SK-N-SH (cell line): ENCODE measurements around the gene IRF5. TPM values are rescaled to one million over a fixed set of nuclear protein-coding genes. Genes with fewer than 3 reads are reported as not detected.

Source experiments
- CTCF ChIA-PET: fragments of 300-600, 350-600 bp; formaldehyde crosslinking; extraction: SDS; loops from one replicate; lab custom pipeline; 2021; lab: Yijun Ruan, JAX
- POLR2A ChIA-PET: fragments of 350-600 bp; sonication (Branson Sonifier 250); formaldehyde crosslinking; extraction: SDS; loops from one replicate; lab custom pipeline; 2020; ENCODE audit warnings: antibody characterized with exemption, inconsistent platforms; lab: Yijun Ruan, JAX
- DNase-seq: peaks from one replicate; pipeline ENCODE4 v3.0.0; 2012
- H2AFZ ChIP-seq: fragments of 200-600 bp; sonication (generic); 2 replicates; pipeline ENCODE4 v1.8.1; 2016; ENCODE audit warnings: antibody characterized with exemption, mild to moderate bottlenecking, low read depth
- H3F3A ChIP-seq: fragments of 200-600 bp; sonication (generic); replicated peaks from 2 replicates; pipeline ENCODE3; 2016; ENCODE audit warnings: antibody characterized with exemption, mild to moderate bottlenecking; ENCODE audit not compliant: insufficient read depth
- H3K27ac ChIP-seq, 2 experiments: fragments of 200-500 bp in 1 of 2; fragments of 200-600 bp in 1 of 2; sonication (Bioruptor generic) in 1 of 2; sonication (generic), shearing (Covaris generic) in 1 of 2; 2 replicates each; pipeline versions ENCODE4 v1.5.1 to v1.6.1; 2014 to 2016; ENCODE audit warnings: low read depth in 2 of 2, inconsistent platforms in 1 of 2, low read length in 1 of 2, mild to moderate bottlenecking in 1 of 2, mixed read lengths in 1 of 2
- H3K27me3 ChIP-seq: fragments of 200-600 bp; sonication (generic), shearing (Covaris generic); 2 replicates; pipeline ENCODE4 v1.6.1; 2016; ENCODE audit warnings: mixed run types; ENCODE audit not compliant: insufficient read depth
- H3K36me3 ChIP-seq, 2 experiments: fragments of 200-500 bp in 1 of 2; fragments of 200-600 bp in 1 of 2; sonication (Bioruptor generic) in 1 of 2; sonication (generic) in 1 of 2; replicated peaks in 1 of 2; 2 replicates each; pipeline versions ENCODE3 to v1.5.1; 2014 to 2016; ENCODE audit warnings: low read length in 1 of 2, mild to moderate bottlenecking in 1 of 2; ENCODE audit not compliant: insufficient read depth in 2 of 2, control insufficient read depth in 1 of 2
- H3K4me1 ChIP-seq, 2 experiments: fragments of 200-500 bp in 1 of 2; fragments of 200-600 bp in 1 of 2; sonication (Bioruptor generic) in 1 of 2; sonication (generic), shearing (Covaris generic) in 1 of 2; 2 replicates each; pipeline versions ENCODE4 v1.5.1 to v1.6.1; 2014 to 2016; ENCODE audit warnings: low read depth in 1 of 2, low read length in 1 of 2, mixed run types in 1 of 2; ENCODE audit not compliant: insufficient read depth in 2 of 2, control insufficient read depth in 1 of 2
- H3K4me2 ChIP-seq: fragments of 200-600 bp; sonication (generic), shearing (Covaris generic); 2 replicates; pipeline ENCODE4 v1.6.1; 2017; ENCODE audit warnings: mixed run types
- H3K4me3 ChIP-seq, 2 experiments: fragments of 200-500 bp in 1 of 2; fragments of 200-600 bp in 1 of 2; sonication (Bioruptor generic) in 1 of 2; sonication (generic), shearing (Covaris generic) in 1 of 2; 2 replicates each; pipeline versions ENCODE4 v1.5.1 to v1.8.1; 2014 to 2016; ENCODE audit warnings: low read depth in 2 of 2, inconsistent platforms in 1 of 2, low read length in 1 of 2, mild to moderate bottlenecking in 1 of 2, mixed read lengths in 1 of 2, moderate library complexity in 1 of 2
- H3K79me2 ChIP-seq: fragments of 200-600 bp; sonication (generic); 2 replicates; pipeline ENCODE4 v1.8.1; 2017; ENCODE audit warnings: mild to moderate bottlenecking; ENCODE audit not compliant: insufficient read depth
- H3K9ac ChIP-seq: fragments of 200-600 bp; sonication (generic); 2 replicates; pipeline ENCODE4 v1.6.1; 2017; ENCODE audit warnings: mixed run types
- H3K9me2 ChIP-seq: fragments of 200-600 bp; sonication (generic); 2 replicates; pipeline ENCODE4 v1.6.1; 2017; ENCODE audit warnings: mixed run types
- H3K9me3 ChIP-seq: fragments of 200-600 bp; sonication (generic); 2 replicates; pipeline ENCODE4 v1.6.1; 2017; ENCODE audit warnings: mixed run types, mild to moderate bottlenecking, moderate library complexity
- H4K20me1 ChIP-seq: fragments of 200-600 bp; sonication (generic); 2 replicates; pipeline ENCODE4 v1.6.1; 2017; ENCODE audit warnings: mild to moderate bottlenecking, mixed run types; ENCODE audit not compliant: insufficient read depth
- ELF1 ChIP-seq: IDR thresholded peaks from 2 replicates; pipeline ENCODE4 v1.4.0; 2012
- EP300 ChIP-seq, 2 experiments: IDR thresholded peaks; 2 replicates each; pipeline versions ENCODE4 v1.4.0 to v1.6.1; 2012; ENCODE audit warnings: borderline replicate concordance in 1 of 2, low read depth in 1 of 2, low read length in 1 of 2
- EZH2phosphoT487 ChIP-seq: fragments of 200-600 bp; sonication (generic); IDR thresholded peaks from 2 replicates; pipeline ENCODE4 v1.6.1; 2017; ENCODE audit warnings: low read depth, mixed run types, mild to moderate bottlenecking, antibody characterized with exemption, moderate library complexity, borderline replicate concordance
- FOSL2 ChIP-seq: IDR thresholded peaks from 2 replicates; pipeline ENCODE4 v1.4.0; 2012; ENCODE audit warnings: low read depth, mild to moderate bottlenecking, moderate library complexity, borderline replicate concordance
- FOXJ3 ChIP-seq: sonication (generic); formaldehyde crosslinking; IDR thresholded peaks from 2 replicates; pipeline ENCODE4 v1.5.1; 2020; ENCODE audit warnings: mild to moderate bottlenecking, missing genetic modification reagents
- GABPA ChIP-seq: IDR thresholded peaks from 2 replicates; pipeline ENCODE4 v1.4.0; 2012; ENCODE audit warnings: low read depth, mild to moderate bottlenecking
- GATA2 ChIP-seq: sonication (generic); formaldehyde crosslinking; IDR thresholded peaks from 2 replicates; pipeline ENCODE4 v1.5.0; 2020; ENCODE audit warnings: mild to moderate bottlenecking, missing genetic modification reagents
- MEF2A ChIP-seq: IDR thresholded peaks from 2 replicates; pipeline ENCODE4 v1.4.0; 2012; ENCODE audit warnings: low read depth, borderline replicate concordance
- NFIC ChIP-seq: IDR thresholded peaks from 2 replicates; pipeline ENCODE4 v1.4.0; 2012; ENCODE audit warnings: borderline replicate concordance
- RAD21 ChIP-seq: IDR thresholded peaks from 2 replicates; pipeline ENCODE4 v1.6.1; 2012; ENCODE audit warnings: mild to moderate bottlenecking, low read length
- RXRA ChIP-seq: IDR thresholded peaks from 2 replicates; pipeline ENCODE4 v1.4.0; 2012; ENCODE audit warnings: low read depth, mild to moderate bottlenecking, borderline replicate concordance
- SIN3A ChIP-seq: IDR thresholded peaks from 2 replicates; pipeline ENCODE4 v1.6.1; 2012; ENCODE audit warnings: low read depth, mild to moderate bottlenecking, low read length, moderate library complexity, borderline replicate concordance
- TAF1 ChIP-seq: IDR thresholded peaks from 2 replicates; pipeline ENCODE4 v1.6.1; 2012; ENCODE audit warnings: low read depth, mild to moderate bottlenecking, low read length, moderate library complexity, borderline replicate concordance
- YY1 ChIP-seq: IDR thresholded peaks from 2 replicates; pipeline ENCODE4 v1.4.0; 2012; ENCODE audit warnings: low read depth, mild to moderate bottlenecking
- WGBS: methylation state at CpG from one replicate; pipeline ENCODE4 v1.1.6; 2017; ENCODE audit warnings: low lambda C conversion rate; 5-methylcytosine and 5-hydroxymethylcytosine counted together
- polyA plus RNA-seq, 3 experiments: library from polyadenylated mRNA; depleted of rRNA; stranded (reverse); fragments of >200 nt; gene quantifications; 2 replicates each; pipeline ENCODE4 v1.2.3, GENCODE V29; 2012
- TF ChIP-seq, protein P1 (sequence below): IDR thresholded peaks from 2 replicates; pipeline ENCODE4 v1.4.0; 2012; ENCODE audit warnings: low read depth, borderline replicate concordance
- TF ChIP-seq, protein P2 (sequence below): fragments of 150-350 bp; IDR thresholded peaks from 2 replicates; pipeline ENCODE4 v1.6.1; 2017; ENCODE audit warnings: antibody characterized with exemption, low read length, low read depth, borderline replicate concordance

IRF5 gene
- polyA plus RNA-seq, 1 of the 3 experiments (the other 2 are of a cell fraction): 0.62 TPM

DNA sequence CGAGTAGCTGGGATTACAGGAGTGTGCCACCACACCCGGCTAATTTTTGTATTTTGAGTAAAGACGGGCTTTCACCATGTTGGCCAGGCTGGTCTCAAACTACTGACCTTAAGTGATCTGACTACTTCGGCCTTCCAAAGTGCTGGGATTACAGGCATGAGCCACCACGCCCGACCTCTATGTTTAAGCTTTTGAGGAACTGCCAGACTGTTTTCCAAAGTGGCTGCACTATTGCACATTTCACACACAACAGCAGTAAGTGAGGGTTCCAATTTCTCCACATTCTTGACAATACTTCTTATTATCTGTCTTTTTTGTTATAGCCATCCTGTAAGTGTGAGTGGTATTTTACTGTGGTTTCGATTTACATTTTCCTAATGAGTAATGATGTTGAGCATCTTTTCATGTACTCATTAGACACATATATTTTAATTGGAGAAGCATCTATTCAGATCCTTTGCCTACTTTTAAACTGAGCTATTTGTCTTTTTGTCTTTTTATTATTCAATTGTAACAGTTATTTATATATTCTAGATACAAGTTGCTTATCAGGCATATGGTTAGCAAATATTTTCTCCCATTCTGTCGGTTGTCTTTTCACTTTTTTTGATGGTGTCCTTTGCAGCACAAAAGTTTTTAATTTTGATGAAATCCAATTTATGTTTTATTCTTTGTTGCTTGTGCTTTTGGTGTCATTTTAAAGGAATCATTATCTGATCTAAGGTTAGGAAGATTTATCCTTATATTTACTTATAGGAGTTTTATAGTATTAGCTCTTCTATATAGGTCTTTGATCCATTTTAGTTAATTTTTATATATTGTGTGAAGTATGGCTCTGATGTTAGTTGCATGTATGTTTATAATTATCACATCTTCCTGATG is 12.8 kb upstream of the IRF5 start (continued):
- TF ChIP-seq EP300 (IDR thresholded peaks at IDR 0.05; ENCODE audit: borderline replicate concordance in 1 of 2, low read depth in 1 of 2, low read length in 1 of 2) (no peak), RAD21 (no peak), GABPA (no peak)

DNA sequence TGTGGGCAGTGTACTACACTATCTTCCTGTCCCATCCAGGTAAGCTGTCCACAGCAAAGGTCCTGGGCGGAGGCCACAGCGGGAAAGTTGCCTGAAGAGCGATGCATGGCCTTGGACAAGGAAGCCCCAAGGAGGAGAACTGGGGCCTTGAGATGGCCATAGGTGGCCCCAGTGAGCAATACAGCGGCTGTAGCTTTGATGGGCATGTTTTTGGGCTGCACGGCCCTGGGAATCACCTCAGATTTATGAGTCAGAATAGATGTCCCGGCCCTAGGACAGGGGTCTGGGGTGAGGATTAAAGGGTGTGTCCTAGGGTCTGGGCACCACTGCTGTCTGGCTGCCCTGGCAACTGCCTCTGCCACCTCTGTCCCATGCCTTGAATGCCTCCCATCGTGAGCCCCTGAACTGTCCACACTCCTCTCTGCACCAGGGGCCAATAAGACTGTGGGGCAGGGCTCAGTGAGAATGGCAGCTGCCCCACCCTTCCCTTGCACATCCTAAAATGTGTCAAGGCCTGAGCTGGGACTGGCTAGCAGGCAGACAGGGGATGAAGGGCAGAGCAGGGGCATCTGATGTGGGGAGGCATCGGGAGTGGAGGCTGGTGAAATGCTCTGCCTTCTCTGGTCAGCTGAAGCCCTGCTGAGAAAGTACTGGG is 9.4 kb upstream of the IRF5 start:
- Histone ChIP-seq H3K9me2 (no peaks in the 10 kb centered on the region), H3K9me3 (no peaks in the 10 kb centered on the region), H3K36me3 (no peaks in the 10 kb centered on the region), H3K27me3 (peaks cover 8% of the 10 kb centered on the region; the same call in 1 of the 2 replicates), H3K4me1 (no peaks in the 10 kb centered on the region), H3K4me2 (no peak overlapping the region), H2AFZ (no peak overlapping the region), H3K79me2 (no peaks in the 10 kb centered on the region), H3F3A (no peaks in the 10 kb centered on the region), H3K27ac (no peak overlapping the region), H3K4me3 (no peak overlapping the region), H4K20me1 (no peaks in the 10 kb centered on the region), H3K9ac (no peak overlapping the region)
- TF ChIP-seq EZH2phosphoT487 (no peak), RXRA (no peak), YY1 (no peak), MEF2A (no peak)
- no peak for DNase-seq
- POLR2A ChIA-PET: no interaction called here
- CTCF ChIA-PET: interaction anchor here (0.7 to 1.1 kb wide), 2 partner anchors 10 to 15 kb away, joined by 3 read pairs; no protein-coding TSS in a partner anchor
- 66% methylated on average over 8 of the region's 8 CpGs for WGBS

DNA sequence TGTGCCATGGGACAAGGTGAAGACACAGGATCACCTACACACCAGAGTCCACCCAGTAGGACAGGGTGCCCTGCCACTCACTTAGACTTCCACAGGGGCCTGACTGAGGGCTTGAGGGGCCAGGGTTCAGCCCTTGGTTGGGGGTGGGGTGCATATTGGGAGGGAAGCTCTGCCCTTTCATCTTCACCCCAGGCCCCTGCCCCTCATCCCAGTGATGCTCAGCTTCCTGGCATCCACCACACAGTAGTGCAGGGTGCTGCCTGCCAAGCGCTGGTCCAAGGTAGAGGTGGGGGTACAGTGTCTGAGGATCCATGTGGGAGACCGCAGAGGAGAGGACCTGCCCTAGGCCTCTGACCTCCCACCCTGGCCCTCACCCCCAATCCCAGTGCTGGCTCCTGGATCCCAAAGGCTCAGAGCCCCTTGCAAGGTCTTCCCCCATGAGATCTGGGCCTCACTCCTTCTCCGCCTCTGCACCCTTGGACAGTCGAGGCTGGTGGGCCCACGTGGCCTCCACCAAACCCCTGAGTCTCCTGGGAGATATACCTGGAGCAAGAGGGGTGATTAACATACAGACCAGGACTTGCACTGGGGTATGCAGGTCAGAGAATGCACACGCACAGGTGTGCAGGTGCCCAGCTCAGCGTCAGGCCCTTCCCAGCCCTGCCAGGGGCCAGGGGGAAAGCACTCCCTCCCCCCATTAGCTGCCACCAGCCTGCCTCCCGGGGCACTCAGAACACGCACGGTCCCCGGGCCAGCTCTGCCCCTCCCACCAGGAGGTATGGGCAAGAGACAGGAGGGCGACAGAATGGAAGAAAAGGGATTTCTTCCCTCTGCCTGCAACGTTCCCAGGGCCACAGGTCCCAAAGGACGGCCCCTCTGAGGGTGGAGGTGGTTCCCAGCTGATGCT is 8.6 kb upstream of the IRF5 start:
- H3F3A ChIP-seq: no peaks in the 10 kb centered on the region
- WGBS: 63% methylated on average over 10 of the region's 14 CpGs
- no peaks in the 10 kb centered on the region for H3K9me3 ChIP-seq
- TF ChIP-seq RXRA: no peak
- TF ChIP-seq TAF1: no peak
- TF ChIP-seq, protein P1, sequence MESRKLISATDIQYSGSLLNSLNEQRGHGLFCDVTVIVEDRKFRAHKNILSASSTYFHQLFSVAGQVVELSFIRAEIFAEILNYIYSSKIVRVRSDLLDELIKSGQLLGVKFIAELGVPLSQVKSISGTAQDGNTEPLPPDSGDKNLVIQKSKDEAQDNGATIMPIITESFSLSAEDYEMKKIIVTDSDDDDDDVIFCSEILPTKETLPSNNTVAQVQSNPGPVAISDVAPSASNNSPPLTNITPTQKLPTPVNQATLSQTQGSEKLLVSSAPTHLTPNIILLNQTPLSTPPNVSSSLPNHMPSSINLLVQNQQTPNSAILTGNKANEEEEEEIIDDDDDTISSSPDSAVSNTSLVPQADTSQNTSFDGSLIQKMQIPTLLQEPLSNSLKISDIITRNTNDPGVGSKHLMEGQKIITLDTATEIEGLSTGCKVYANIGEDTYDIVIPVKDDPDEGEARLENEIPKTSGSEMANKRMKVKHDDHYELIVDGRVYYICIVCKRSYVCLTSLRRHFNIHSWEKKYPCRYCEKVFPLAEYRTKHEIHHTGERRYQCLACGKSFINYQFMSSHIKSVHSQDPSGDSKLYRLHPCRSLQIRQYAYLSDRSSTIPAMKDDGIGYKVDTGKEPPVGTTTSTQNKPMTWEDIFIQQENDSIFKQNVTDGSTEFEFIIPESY: no peak
- TF ChIP-seq, protein P2, sequence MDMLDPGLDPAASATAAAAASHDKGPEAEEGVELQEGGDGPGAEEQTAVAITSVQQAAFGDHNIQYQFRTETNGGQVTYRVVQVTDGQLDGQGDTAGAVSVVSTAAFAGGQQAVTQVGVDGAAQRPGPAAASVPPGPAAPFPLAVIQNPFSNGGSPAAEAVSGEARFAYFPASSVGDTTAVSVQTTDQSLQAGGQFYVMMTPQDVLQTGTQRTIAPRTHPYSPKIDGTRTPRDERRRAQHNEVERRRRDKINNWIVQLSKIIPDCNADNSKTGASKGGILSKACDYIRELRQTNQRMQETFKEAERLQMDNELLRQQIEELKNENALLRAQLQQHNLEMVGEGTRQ: no peak
- TF ChIP-seq MEF2A: no peak
- TF ChIP-seq FOXJ3 (CRISPR knock-in tag): no peak
- no peak for TF ChIP-seq SIN3A
- no peak for TF ChIP-seq RAD21
- TF ChIP-seq GATA2: no peak
- no peak for TF ChIP-seq NFIC
- TF ChIP-seq FOSL2: no peak
- TF ChIP-seq ELF1: no peak
- no peaks in the 10 kb centered on the region; the same call in 1 of the 2 replicates for H3K27me3 ChIP-seq
- H3K9ac ChIP-seq: no peak overlapping the region
- H3K4me3 ChIP-seq: no peak overlapping the region
- no peak overlapping the region for H3K4me2 ChIP-seq
- no peak overlapping the region for H2AFZ ChIP-seq
- CTCF ChIA-PET: interaction anchor here (1.1 kb wide), 1 partner anchor 11 kb away, joined by 3 read pairs; no protein-coding TSS in a partner anchor
- H3K9me2 ChIP-seq: no peaks in the 10 kb centered on the region
- DNase-seq: no peak
- H3K79me2 ChIP-seq: no peaks in the 10 kb centered on the region
- H3K4me1 ChIP-seq: no peaks in the 10 kb centered on the region
- H4K20me1 ChIP-seq: no peaks in the 10 kb centered on the region
- POLR2A ChIA-PET: no interaction called here
- H3K36me3 ChIP-seq: no peaks in the 10 kb centered on the region
- H3K27ac ChIP-seq: no peak overlapping the region
